Testis (tissue), 2 donors: ENCODE results near the gene ASXL2.

Experiments used
- CTCF ChIP-seq, 3 experiments: fragments of 450-650 bp in 2 of 3; fragments of 200-600 bp in 1 of 3; sonication (generic) in 1 of 3; IDR thresholded peaks; one replicate each; pipeline ENCODE4 v1.5.1; 2016 to 2019; ENCODE audit warnings: antibody characterized with exemption in 3 of 3, mild to moderate bottlenecking in 2 of 3, moderate library complexity in 1 of 3
- POLR2A ChIP-seq: fragments of 450-650 bp; IDR thresholded peaks from one replicate; pipeline ENCODE4 v1.6.1; 2017; ENCODE audit warnings: antibody characterized with exemption, mild to moderate bottlenecking, moderate library complexity

DNA sequence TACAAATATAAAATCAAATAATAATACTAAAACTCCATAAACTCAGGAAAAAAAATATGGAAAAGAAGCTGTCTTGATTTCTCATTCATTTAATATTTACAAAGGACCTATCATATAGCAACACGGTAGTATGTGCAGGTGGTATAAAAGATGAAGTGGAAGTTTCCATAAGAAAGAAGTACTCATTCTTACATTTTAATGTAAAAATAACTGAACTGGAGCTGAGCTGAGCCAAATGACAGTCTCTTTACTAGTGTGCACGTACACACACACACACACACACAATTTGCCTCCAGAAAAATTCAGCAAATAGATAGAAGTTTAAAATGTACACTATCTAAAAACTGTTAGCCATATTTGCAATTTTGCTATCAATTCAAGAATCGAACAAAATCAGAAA lies 54.1 kb downstream of the ASXL2 start:
- TF ChIP-seq CTCF (IDR thresholded peaks at IDR 0.05) (no peak), POLR2A (no peak)
